Cardiac fibroblast (primary cell): ENCODE results near the gene XPC.

Experiments used
- DNase-seq, 2 donors: peaks; one replicate each; pipeline versions ENCODE4 v3.0.0 to v3.0.0-alpha.2; 2010; ENCODE audit warnings: low read depth in 2 of 2
- H3K4me3 ChIP-seq, 2 donors: replicated peaks in 1 of 2; 1 replicate in 1 of 2; 2 replicates in 1 of 2; pipeline ENCODE4 v1.5.1; 2011; ENCODE audit warnings: low read depth in 2 of 2, low read length in 2 of 2, mild to moderate bottlenecking in 2 of 2, moderate library complexity in 1 of 2
- TF ChIP-seq, protein P1 (sequence below): IDR thresholded peaks from one replicate; pipeline ENCODE4 v1.5.1; 2011; ENCODE audit warnings: low read depth, mild to moderate bottlenecking, low read length, inconsistent platforms

XPC gene

GRCh38 chr3:14208977-14209394 is 30.6 kb upstream of the XPC start:
- peak in 1 of 2 donors; percentile 57 for DNase-seq
- TF ChIP-seq, protein P1, sequence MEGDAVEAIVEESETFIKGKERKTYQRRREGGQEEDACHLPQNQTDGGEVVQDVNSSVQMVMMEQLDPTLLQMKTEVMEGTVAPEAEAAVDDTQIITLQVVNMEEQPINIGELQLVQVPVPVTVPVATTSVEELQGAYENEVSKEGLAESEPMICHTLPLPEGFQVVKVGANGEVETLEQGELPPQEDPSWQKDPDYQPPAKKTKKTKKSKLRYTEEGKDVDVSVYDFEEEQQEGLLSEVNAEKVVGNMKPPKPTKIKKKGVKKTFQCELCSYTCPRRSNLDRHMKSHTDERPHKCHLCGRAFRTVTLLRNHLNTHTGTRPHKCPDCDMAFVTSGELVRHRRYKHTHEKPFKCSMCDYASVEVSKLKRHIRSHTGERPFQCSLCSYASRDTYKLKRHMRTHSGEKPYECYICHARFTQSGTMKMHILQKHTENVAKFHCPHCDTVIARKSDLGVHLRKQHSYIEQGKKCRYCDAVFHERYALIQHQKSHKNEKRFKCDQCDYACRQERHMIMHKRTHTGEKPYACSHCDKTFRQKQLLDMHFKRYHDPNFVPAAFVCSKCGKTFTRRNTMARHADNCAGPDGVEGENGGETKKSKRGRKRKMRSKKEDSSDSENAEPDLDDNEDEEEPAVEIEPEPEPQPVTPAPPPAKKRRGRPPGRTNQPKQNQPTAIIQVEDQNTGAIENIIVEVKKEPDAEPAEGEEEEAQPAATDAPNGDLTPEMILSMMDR: no peak
- H3K4me3 ChIP-seq: no peak overlapping the region

- no peak overlapping the region for H3K4me3 ChIP-seq
- TF ChIP-seq, protein P1: no peak
- DNase-seq: no peak
Observed at GRCh38 chr3:14208168-14208567, 29.8 kb upstream of the XPC start.

- no peak overlapping the region for H3K4me3 ChIP-seq
- no peak for DNase-seq
- TF ChIP-seq, protein P1: no peak
Observed at GRCh38 chr3:14206548-14207177, 28.3 kb upstream of the XPC start.

DNA sequence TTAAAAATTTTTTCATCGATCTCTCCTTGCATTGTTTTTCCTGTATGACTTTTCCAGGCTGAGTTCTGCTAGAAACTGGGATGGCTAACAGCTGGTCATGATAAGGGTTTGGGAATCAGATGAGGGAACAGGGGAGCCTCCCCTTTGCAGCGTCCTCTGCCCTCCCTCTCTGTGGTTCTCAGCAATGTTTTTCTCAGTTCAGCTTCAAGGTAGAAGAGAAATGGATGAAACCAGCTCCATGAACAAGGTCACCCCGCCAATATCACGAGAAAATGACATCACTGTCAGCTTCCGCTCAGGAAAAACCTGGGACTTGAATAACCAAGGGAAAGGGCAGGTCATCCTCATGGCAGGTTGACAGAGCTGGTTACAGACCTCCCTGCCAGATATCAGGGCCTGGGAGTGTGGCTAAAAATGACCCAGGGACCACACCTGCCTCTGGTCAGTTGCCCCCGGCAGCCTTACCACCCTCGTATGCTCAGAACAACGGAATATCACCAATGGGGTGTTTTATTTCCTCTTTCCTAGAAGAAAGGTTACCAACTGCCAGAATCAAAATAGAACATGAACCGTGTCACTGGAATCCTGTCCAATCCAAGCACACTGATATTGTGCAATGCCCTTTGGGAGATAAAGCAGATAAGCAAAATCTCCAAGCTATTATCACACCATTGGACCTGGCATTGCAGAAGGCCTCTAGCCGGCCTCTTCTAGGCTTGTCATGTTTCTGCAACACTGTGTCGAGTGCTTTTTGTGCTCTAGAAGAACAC is 26.3 kb upstream of the XPC start:
- no peak overlapping the region for H3K4me3 ChIP-seq
- TF ChIP-seq, protein P1: no peak
- DNase-seq: peak; percentile 33 to 73

DNA sequence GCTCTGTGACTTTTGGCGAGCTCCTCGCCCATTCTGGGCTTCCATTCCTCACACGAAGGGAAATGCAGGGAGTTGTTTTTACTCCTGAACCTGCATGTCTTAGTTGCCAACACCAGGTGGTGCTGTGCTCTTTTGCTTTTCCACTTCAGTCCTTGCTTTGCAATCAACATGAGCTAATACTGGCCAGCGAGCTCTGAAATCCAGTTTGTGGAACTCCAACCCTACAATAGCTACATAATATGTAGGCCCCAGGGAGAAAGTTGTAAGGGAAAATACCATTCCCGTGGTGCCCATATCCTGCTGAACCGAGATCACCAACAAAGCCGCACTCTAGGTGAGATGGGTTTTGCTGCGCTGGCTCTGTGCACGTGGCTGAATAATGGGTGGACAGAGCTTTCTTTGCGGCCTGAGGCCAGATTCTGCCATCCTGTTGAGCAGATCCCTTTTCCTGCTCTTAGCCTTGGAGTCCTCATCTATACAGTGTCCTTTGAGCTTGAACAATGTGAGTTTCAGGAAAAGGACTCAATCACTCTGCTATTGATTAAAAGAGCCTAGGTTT is 25.2 kb upstream of the XPC start:
- peak; percentile 88 to 92 for DNase-seq
- no peak overlapping the region for H3K4me3 ChIP-seq
- TF ChIP-seq, protein P1: peak; percentile 85

- TF ChIP-seq, protein P1: no peak
- no peak overlapping the region for H3K4me3 ChIP-seq
- DNase-seq: no peak
Observed at GRCh38 chr3:14202874-14203520, 24.6 kb upstream of the XPC start.
